ENCODE measurements around the gene TM4SF1. TPM values are rescaled to one million over a fixed set of nuclear protein-coding genes. Genes with fewer than 3 reads are reported as not detected.

Gene TM4SF1
- total RNA-seq, 1 experiment from 2014 or later = not detected

DNA sequence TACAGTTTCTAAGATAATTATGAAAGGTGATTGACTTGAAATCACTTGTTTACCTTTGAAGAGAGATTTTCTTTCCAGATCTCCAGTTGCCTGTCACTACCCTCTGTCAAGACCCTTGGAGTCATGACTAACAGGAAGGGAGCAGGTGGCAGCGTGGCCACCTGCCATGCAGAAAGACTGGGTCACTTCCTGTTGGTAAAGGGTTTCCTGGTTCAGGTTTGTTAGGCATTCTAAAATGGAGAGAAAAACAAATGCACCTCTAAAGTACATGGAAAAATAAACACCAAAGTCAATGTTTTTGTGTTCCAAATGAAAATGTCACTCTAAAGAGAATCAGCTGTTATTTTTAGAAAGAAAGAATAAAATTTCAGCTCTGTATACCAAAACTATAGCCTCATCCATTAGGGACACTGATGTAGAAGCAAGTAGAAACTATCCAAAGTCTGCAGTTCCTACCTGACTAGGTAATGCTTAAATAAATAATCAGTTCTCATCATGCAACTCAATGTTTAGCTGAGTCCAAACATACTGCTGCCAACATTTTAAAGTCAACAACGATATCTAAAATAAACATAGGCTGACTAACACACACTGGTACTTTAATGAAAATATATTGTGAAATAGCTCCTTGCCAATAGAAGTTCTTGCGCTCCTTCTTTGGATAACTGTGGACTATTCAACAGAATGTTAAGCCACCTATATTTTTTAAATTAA, 23.9 kb upstream of the TM4SF1 start:
- Histone ChIP-seq H3K27ac (ENCODE audit: low read length) (no peak overlapping the region), H3K79me2 (ENCODE audit: low read length) (no peaks in the 10 kb centered on the region), H3K4me1 (ENCODE audit: low read length) (no peaks in the 10 kb centered on the region), H3K36me3 (ENCODE audit: insufficient read depth, low read length) (no peaks in the 10 kb centered on the region), H3K9ac (ENCODE audit: low read length) (no peak overlapping the region), H3K9me2 (replicated peaks; ENCODE audit: insufficient read depth, low read length) (no peaks in the 10 kb centered on the region), H3K27me3 (ENCODE audit: low read length) (0 out of 2 replicates have a peak, but pooled peaks cover 4% of the 10 kb centered on the region), H3K9me3 (ENCODE audit: low read length) (no peaks in the 10 kb centered on the region), H3K4me3 (ENCODE audit: low read length) (no peak overlapping the region), H3K4me2 (ENCODE audit: low read depth, low read length, poor library complexity, severe bottlenecking) (no peak overlapping the region), H2AFZ (ENCODE audit: low read length) (no peak overlapping the region), H4K20me1 (ENCODE audit: insufficient read depth, low read depth, low read length) (no peaks in the 10 kb centered on the region)
- DNase-seq = no peak

DNA sequence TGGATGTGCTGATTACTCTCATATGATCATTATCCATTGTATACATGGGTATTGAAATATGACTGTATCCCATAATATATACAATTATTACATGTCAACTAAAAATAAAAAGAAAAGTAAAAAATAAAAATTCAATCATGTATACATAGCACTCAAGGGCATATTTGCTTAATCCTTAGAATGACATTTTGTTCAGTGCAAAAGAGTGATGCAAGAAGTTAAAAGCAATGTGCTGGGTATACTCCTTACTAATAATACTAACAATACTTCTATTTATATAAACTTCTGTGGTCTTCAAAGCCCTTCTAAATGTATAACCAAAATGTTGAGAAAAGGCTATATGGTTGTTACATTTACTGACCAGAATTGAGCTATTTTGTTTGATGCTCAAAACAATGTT, 23.2 kb upstream of the TM4SF1 start:
- no peak overlapping the region for H3K9ac ChIP-seq (ENCODE audit: low read length)
- H3K9me2 ChIP-seq (replicated peaks; ENCODE audit: insufficient read depth, low read length) = no peaks in the 10 kb centered on the region
- H3K27me3 ChIP-seq (ENCODE audit: low read length) = 0 out of 2 replicates have a peak, but pooled peaks cover 4% of the 10 kb centered on the region
- H3K27ac ChIP-seq (ENCODE audit: low read length) = no peak overlapping the region
- H4K20me1 ChIP-seq (ENCODE audit: insufficient read depth, low read depth, low read length) = no peaks in the 10 kb centered on the region
- no peak overlapping the region for H3K4me2 ChIP-seq (ENCODE audit: low read depth, low read length, poor library complexity, severe bottlenecking)
- no peaks in the 10 kb centered on the region for H3K9me3 ChIP-seq (ENCODE audit: low read length)
- no peak for DNase-seq
- no peaks in the 10 kb centered on the region for H3K36me3 ChIP-seq (ENCODE audit: insufficient read depth, low read length)
- H3K79me2 ChIP-seq (ENCODE audit: low read length) = no peaks in the 10 kb centered on the region
- no peak overlapping the region for H3K4me3 ChIP-seq (ENCODE audit: low read length)
- no peak overlapping the region for H2AFZ ChIP-seq (ENCODE audit: low read length)
- H3K4me1 ChIP-seq (ENCODE audit: low read length) = no peaks in the 10 kb centered on the region

DNA sequence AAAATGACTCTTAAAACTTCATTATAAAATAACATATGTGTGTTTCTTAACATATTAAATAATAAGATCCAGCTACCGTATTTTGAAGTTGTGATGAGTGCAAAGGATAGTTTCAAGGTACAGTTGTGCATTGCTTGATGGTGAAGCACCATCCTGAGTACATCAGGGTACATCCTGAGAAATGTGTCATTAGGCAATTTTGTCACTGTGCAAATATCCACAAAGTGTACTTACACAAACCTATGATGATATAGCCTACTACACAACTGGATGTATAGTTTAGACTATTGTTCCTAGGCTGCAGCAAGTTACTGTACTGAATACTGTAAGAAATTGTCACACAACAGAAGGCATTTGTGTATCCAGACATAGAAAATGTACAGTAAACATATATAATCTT, 20.8 kb upstream of the TM4SF1 start:
- Histone ChIP-seq H3K79me2 (ENCODE audit: low read length) (no peaks in the 10 kb centered on the region), H3K27me3 (ENCODE audit: low read length) (0 out of 2 replicates have a peak, but pooled peaks cover 4% of the 10 kb centered on the region), H2AFZ (ENCODE audit: low read length) (no peak overlapping the region), H3K4me3 (ENCODE audit: low read length) (no peak overlapping the region), H3K9me2 (replicated peaks; ENCODE audit: insufficient read depth, low read length) (no peaks in the 10 kb centered on the region), H3K4me2 (ENCODE audit: low read depth, low read length, poor library complexity, severe bottlenecking) (no peak overlapping the region), H3K9ac (ENCODE audit: low read length) (no peak overlapping the region), H3K4me1 (ENCODE audit: low read length) (no peaks in the 10 kb centered on the region), H4K20me1 (ENCODE audit: insufficient read depth, low read depth, low read length) (no peaks in the 10 kb centered on the region), H3K27ac (ENCODE audit: low read length) (no peak overlapping the region), H3K9me3 (ENCODE audit: low read length) (no peaks in the 10 kb centered on the region), H3K36me3 (ENCODE audit: insufficient read depth, low read length) (no peaks in the 10 kb centered on the region)
- no peak for DNase-seq

- Histone ChIP-seq H3K9me3 (ENCODE audit: low read length) (no peaks in the 10 kb centered on the region), H3K36me3 (ENCODE audit: insufficient read depth, low read length) (no peaks in the 10 kb centered on the region), H3K79me2 (ENCODE audit: low read length) (no peaks in the 10 kb centered on the region), H4K20me1 (ENCODE audit: insufficient read depth, low read depth, low read length) (no peaks in the 10 kb centered on the region), H3K4me1 (ENCODE audit: low read length) (no peaks in the 10 kb centered on the region), H3K27me3 (ENCODE audit: low read length) (0 out of 2 replicates have a peak, but pooled peaks cover 4% of the 10 kb centered on the region), H3K27ac (ENCODE audit: low read length) (no peak overlapping the region), H2AFZ (ENCODE audit: low read length) (no peak overlapping the region), H3K4me3 (ENCODE audit: low read length) (no peak overlapping the region), H3K9me2 (replicated peaks; ENCODE audit: insufficient read depth, low read length) (no peaks in the 10 kb centered on the region), H3K9ac (ENCODE audit: low read length) (no peak overlapping the region), H3K4me2 (ENCODE audit: low read depth, low read length, poor library complexity, severe bottlenecking) (no peak overlapping the region)
- no peak for DNase-seq
Measured at GRCh38 chr3:149397528-149397927, 20.1 kb upstream of the TM4SF1 start.

DNA sequence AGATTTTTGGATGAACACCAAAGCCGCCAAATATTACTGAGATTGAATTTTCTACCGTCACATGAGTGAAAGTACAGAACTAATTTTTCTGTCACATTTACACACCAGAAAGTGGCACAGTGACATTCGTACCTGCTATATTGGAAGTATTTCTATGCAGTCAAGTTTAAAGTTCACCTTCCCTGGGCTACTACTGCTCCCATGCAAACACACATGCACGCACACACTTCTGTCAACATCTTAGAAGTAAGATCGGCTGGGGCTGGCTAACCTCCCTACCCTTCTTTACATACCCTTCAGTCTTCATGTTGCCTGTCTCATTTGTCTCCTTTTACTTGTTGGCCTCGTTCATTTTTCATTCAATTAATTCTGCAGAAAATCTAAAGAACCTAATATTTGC, 19.0 kb upstream of the TM4SF1 start:
- Histone ChIP-seq H3K9me2 (replicated peaks; ENCODE audit: insufficient read depth, low read length) (no peaks in the 10 kb centered on the region), H3K36me3 (ENCODE audit: insufficient read depth, low read length) (no peaks in the 10 kb centered on the region), H3K9me3 (ENCODE audit: low read length) (no peaks in the 10 kb centered on the region), H3K4me2 (ENCODE audit: low read depth, low read length, poor library complexity, severe bottlenecking) (no peak overlapping the region), H3K9ac (ENCODE audit: low read length) (no peak overlapping the region), H3K27ac (ENCODE audit: low read length) (no peak overlapping the region), H3K27me3 (ENCODE audit: low read length) (0 out of 2 replicates have a peak, but pooled peaks cover 4% of the 10 kb centered on the region), H3K4me1 (ENCODE audit: low read length) (no peaks in the 10 kb centered on the region), H3K79me2 (ENCODE audit: low read length) (no peaks in the 10 kb centered on the region), H4K20me1 (ENCODE audit: insufficient read depth, low read depth, low read length) (no peaks in the 10 kb centered on the region), H2AFZ (ENCODE audit: low read length) (no peak overlapping the region), H3K4me3 (ENCODE audit: low read length) (no peak overlapping the region)
- DNase-seq = no peak

DNA sequence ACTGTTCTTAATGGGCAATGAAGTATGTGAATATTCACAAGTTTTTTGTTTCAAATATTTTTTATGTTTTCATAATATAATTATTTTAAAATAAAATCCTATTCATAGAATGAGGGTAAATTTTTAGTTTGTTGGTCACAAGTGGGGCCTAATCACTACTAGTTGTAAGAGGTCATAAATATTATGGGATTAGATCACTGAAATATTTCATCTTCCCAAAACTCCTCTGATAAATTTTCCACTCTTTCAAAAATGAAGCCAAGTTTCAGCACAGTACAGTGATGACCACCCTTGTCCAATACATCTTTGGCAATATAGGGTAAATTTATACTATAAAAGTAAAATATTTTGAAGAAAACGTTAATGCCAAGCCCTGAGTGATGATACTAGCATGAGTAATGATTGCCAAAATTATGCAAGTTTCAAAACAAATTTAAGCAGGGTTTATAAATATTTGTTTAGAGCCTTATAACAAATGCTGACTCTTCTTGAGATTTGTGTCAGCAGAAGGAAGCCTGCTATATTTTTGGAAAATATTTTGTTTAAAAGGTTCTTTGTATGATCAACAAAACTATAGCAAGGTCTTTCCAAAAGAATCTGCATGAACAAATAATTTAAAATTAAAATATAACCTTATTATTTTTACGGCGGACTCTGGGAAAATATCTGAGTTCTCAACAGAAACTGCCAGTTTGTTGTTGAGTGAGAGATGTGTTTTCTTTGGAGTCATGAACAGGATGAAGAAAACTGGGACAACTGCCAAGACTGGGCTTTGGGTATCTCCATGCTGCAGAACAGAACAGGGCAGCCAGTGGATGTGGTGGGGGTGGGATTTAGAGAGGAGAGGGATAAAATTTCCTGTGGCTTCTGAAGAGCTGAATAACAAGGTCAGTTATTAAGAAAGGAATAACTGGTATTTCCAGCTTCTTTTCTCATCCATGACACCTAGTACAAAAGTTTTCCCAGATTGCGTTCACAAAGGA, 17.9 kb upstream of the TM4SF1 start:
- Histone ChIP-seq H2AFZ (ENCODE audit: low read length) (no peak overlapping the region), H3K79me2 (ENCODE audit: low read length) (no peaks in the 10 kb centered on the region), H3K9ac (ENCODE audit: low read length) (no peak overlapping the region), H3K27ac (ENCODE audit: low read length) (no peak overlapping the region), H4K20me1 (ENCODE audit: insufficient read depth, low read depth, low read length) (no peaks in the 10 kb centered on the region), H3K4me1 (ENCODE audit: low read length) (no peaks in the 10 kb centered on the region), H3K9me3 (ENCODE audit: low read length) (no peaks in the 10 kb centered on the region), H3K4me3 (ENCODE audit: low read length) (no peak overlapping the region), H3K9me2 (replicated peaks; ENCODE audit: insufficient read depth, low read length) (no peaks in the 10 kb centered on the region), H3K27me3 (ENCODE audit: low read length) (0 out of 2 replicates have a peak, but pooled peaks cover 4% of the 10 kb centered on the region), H3K4me2 (ENCODE audit: low read depth, low read length, poor library complexity, severe bottlenecking) (no peak overlapping the region), H3K36me3 (ENCODE audit: insufficient read depth, low read length) (no peaks in the 10 kb centered on the region)
- no peak for DNase-seq

- H3K4me2 ChIP-seq (ENCODE audit: low read depth, low read length, poor library complexity, severe bottlenecking) = no peak overlapping the region
- H3K36me3 ChIP-seq (ENCODE audit: insufficient read depth, low read length) = no peaks in the 10 kb centered on the region
- H3K9ac ChIP-seq (ENCODE audit: low read length) = no peak overlapping the region
- no peak overlapping the region for H3K27ac ChIP-seq (ENCODE audit: low read length)
- H4K20me1 ChIP-seq (ENCODE audit: insufficient read depth, low read depth, low read length) = no peaks in the 10 kb centered on the region
- H3K27me3 ChIP-seq (ENCODE audit: low read length) = no peaks in the 10 kb centered on the region
- no peak overlapping the region for H3K4me3 ChIP-seq (ENCODE audit: low read length)
- no peaks in the 10 kb centered on the region for H3K9me3 ChIP-seq (ENCODE audit: low read length)
- no peaks in the 10 kb centered on the region for H3K79me2 ChIP-seq (ENCODE audit: low read length)
- DNase-seq = peak; percentile 82
- no peaks in the 10 kb centered on the region for H3K9me2 ChIP-seq (replicated peaks; ENCODE audit: insufficient read depth, low read length)
- no peak overlapping the region for H2AFZ ChIP-seq (ENCODE audit: low read length)
- no peaks in the 10 kb centered on the region for H3K4me1 ChIP-seq (ENCODE audit: low read length)
Measured at GRCh38 chr3:149393345-149394160, 16.1 kb upstream of the TM4SF1 start.

All from Karpas-422 (cell line).